ENCODE data around the gene MLLT6.

The MLLT6 gene

DNA sequence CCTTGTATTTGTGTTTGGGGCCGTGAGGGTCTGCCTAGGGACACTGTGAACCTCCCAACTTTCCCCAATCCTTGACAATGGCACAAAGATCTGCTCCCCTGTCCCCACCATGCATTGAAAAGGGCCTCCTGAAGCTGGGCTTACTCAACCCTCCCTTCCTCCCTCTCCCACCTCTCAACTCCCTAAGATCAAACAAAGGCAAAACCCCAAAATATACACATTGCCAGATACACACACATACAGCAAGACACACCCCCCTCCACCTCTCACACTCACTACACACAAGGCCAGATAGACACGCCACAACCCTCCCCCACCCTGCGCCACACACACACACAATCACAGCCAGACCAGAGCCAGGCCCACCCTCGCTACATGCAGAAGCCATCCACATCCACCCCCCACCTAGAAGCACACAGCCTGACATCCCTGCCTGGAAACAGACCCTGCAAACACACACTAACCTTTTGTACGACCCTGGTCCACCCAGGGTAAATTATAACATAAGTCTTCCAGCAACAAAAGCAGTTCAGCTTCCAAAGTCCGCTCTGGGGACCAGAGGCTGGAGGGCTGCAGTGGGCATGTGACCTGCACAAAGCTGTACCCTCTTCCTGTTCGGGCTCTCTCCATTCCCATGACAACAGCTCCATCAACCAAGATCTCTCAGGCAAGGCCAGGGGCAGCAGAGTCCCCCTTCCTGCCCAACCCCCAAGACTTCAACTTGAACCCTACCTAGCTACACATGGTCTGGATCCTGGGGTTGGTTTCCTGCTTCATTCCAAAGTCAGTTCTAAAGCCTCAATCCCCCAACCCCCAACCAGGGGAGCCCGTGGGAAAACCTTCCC, 41.2 kb downstream of the MLLT6 start:
- no peak for DNase-seq

DNA sequence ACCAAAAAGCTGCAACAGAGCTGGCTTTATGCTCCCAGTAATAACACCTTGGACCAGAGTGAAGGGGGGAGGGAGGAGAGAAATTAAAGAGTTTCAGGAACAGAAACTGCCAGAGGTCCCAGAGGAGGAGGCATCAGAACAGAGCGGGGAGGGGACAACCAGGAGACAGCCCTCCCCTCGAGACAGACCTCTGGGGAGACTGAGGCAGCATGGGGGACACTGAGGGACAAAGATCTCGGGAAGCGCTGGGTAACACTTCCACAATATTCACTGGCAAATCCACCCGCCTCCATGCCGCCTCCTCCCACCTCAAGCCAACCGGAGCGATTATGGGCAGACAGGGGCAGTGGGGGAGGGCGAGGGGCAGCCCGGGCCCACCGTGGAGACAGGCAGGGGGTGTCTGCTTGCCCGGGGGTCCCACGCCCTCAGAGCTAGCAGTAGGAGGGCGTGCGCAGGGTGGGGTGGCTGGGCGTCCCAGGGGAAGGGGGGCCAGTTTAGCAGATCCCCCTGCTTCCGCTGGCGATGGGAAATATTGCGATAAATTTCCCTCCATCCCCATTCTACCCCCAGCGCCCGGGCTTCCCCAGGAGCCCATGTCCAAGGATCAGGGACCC, 41.9 kb downstream of the MLLT6 start:
- no peak for DNase-seq

DNA sequence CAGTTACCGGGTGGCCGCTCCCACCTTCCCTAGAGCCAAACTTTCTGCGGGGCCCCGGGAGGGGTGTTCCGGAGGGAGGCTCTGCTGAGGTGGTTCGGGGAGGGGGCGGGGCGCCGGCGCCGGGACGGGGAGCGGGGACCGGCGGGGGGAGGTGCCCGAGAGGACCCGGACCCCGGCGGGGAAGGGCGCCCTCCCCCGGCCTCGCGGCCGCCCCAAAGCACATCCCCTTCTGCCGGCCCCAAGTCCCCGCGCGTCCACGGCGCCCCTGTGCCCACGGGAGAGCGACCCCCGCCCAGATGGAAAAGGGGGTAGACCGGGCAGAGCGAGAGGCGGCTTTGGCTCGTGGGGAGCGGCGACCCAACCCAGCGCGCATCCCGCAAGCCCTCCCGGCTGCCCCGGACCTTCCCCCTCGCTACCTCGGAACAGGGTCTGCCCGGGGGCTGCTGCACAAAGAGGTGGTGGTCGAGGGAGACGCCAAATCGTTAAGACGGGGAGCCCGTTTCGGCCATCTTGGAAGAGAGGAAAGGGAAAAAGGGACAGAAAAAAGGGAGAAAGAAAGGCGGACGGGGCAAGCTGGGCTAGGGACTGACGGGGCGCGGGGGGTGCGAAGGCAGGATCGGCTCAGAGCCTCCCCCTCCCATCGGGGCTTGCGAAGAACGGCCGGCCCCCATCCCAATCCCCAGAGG, 42.5 kb downstream of the MLLT6 start:
- no peak for DNase-seq

DNA sequence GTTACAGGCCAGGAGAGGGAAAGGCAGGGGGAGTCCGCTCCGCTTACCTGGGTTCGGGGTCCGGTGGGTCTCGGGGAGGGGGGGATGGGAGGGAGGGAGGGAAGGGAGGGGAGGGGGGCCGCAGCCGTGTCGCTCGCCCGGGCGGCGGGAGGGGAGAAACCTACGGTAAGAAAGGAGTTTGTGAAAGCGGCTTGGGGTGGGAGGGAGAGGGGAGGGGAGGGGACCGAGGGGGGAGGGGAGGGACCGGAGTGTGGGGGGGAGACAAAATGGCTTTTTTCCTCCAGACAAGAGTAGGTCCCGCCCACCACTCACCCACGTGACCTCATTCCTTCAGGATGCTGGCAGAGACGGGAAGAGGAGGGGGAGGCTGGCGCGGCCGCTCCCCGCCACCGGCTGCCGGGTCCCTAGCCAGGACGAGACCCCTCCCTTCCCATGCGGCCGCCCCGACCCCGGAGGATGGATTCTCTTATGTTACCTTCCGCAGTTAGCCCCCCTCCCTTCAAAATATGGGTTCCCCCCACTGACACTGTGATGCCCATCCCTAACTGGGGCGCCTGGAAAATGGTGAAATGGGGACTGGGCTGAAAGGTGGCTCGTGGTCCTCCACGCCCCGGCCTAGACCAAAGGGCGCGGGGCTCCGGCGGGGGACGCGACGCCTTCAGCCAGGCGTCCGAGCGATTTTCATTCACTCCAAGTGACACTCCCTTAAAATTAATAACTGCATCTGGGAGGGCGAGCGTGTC, 43.2 kb downstream of the MLLT6 start, which contains the start of gene PCGF2:
Gene PCGF2 (minus strand): TSS at position 188 of the 743 bp plus-strand sequence. CDS start 7,934 bp downstream, outside the sequence.
- DNase-seq: no peak

DNA sequence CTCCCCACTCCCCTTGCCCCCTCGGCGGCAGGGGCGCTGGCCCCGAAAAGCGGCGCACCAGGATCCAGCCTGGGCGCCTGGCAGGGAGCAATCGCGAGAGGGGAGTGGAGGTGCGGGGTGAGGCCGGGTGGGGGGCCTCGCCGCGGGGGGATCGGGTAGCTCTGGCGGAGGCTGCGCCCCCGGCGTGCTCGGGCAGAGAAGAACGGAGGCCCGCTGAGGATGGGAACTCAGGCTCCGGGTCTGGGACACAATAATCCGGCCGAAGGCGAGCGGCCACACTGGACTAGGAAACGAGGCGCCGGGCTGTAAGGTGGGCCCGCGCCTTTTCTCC, 43.8 kb downstream of the MLLT6 start:
- DNase-seq: no peak

DNA sequence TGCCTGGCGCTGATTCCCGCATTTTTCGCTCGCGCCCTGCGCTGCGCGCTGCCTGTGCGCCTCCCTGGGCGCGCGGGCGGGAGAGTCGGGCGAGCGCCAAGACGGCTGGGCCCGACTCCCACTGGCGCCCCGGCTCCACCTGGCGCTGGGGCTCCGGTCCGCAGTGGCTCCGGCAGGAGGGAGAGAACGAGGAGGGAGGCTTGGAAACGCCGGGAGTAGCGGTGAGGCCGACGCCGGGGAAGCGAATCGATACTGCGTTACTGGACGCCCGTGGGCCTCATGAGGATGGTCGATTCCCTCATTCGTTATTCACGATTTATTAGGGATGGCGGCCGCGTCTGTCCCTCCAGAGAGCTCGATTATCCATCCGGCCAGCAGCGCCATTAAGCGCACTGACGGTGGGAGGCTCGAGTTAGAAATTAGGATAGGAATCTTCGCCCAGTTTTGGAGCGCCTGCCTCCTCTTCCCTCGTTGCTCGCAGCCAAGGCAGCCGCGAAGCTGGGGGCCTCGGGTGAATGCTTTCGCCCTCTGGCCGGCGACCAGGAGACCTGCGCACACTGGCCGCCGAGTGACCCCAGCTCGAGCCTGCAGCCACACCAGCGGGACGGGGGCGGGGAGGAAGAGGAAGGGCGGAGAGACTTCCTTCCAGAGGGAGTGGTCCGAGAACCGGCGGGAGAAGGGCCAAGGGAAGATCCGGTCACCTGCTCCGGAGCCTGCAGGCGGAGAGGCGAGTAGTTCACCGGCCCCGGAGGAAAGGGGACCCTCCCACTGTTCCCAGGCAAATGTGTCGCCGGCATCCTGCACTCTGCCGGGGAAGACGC, 44.4 kb downstream of the MLLT6 start:
- DNase-seq: no peak

DNA sequence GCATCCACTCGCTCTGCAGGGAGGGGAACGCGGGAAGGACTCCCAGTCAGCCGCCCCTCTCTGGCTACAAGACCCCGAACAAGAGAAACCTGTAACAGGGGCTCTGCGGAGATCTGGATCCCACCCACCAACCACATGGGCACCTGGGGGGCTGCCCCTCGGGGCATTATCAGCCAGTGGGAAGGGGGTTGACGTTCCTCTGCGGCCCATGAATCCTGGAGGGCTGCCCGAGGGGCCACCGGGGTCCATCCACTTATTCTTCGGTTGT, 44.9 kb downstream of the MLLT6 start:
- no peak for DNase-seq

DNA sequence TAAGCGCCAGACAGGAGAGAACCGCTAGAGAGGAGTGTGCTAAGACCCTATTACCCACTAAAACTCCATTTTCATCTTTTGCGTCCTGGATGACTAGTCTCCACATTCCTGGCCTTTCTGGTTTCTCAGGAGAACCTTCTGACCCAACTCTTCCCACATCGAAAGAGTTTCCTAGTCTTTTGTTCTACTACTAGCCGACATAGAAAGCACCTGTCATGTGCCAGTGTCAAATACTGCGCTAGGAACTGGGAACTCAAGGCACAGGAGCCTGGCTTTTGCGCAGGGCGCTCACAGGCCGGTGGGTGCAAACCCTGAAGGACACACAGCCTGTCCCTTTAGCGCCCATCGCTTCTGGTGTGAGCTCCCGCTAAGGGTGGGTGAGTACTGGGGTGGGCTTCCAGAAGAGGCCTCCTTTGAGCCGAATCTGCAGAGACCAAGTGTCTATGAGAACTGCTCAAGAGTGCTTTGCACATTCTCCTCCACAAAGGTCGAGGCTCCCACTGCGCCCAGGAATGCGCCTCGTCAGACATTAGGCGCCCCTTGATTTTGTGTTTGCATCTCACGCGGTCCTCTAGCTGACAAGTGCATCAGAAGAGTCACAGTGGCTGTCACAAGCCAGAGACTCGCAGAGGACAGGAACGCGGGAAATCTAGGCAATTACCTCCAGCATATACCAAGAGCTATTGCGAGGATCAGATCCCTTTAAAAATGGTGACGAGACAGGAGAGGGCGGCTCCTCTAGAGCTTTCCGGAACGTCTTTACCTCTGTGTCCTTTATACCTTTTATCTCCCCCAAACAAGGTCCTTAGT, 45.4 kb downstream of the MLLT6 start:
- DNase-seq: no peak

DNA sequence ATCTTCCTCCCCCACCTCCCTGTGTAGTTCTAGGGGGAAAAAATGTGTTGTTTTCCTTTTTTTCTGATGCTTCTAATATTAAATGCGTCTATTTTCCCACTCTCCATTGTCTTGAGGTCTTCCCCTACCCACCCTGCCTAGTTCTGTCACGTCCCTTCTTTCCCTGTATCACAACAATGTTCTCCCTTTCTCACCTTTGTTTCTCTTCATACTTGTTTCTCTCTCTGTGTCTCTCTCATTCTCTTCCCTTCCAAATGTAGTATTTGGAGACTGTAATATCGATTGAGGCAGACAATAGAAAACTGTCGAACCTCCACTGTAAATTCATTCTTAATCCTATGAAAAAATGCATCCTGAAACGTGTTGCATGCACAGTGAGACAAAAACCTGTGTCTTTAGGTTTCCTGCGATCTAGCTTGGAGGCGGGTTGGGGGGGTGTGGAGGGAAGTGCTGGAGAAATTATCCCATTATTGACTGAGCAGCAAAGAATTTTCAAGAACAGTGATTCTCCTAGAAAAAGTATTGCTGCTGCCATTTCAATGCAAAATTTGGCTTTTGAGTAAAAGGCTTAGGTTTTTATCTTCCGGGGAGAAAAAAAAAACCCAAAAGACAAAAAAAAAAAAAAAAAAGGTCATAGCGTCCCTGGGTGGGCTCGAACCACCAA, 46.2 kb downstream of the MLLT6 start:
- no peak for DNase-seq

DNA sequence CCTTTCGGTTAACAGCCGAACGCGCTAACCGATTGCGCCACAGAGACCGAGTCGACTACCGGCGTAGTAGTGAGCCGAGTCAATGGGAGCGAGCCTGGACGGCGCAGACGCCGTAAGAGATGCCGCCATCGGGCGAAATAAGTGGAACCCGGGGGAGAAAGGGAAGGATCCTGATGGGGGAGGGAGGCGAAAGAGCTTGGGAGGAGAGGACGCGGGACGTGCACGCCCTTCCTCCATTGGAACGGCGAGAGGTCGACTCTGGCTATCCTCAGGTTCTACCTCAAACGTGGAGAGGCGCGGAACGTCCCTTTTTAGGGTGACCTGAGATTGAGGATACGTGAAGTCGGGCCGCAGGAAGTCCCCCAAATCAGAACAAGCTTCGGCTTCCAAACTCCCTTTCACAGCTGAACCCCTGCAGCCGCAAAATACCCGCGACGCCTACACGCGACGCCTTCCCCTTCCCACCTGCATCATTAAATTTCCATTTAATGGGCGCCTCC, 46.8 kb downstream of the MLLT6 start:
- peak; percentile 80 for DNase-seq

DNA sequence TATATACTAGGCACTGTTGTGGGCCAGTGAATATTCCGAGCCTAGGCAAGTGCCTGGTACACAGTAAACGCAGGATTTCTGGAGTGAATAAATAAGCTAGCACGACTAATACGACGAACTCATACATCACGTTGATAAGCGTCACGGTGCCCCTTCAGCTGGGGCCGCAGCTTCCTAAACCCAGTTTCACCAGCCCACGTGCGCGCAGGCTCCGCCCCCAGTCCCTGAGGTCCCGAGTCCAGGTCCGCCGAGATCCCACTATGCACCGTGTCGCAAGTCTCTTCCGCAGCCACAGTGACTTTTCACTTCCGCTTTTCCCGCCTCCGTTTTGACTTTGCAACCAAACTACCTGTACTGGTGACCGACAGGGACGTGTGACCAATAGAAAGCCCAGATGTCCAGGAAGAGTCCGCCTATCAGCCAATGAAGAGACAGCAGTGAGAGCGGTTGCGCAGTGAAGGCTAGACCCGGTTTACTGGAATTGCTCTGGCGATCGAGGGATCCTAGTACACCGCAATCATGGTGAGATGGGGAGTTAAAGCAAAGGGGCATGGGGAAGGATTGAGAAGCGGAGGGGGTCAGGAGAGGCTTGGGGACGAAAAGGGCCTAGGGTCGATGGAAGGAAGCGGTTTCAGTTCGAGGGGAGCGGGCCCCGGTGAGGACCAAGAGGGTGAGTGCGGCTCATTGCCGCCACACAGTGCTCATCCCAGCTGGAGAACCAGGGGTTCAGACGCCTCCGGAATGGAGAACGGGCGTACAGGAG, 47.4 kb downstream of the MLLT6 start, which contains the start of gene PSMB3:
Gene PSMB3 (plus strand): TSS at position 434 of the 763 bp plus-strand sequence. CDS start 86 bp downstream, at position 520.
- DNase-seq: peak; percentile 95

DNA sequence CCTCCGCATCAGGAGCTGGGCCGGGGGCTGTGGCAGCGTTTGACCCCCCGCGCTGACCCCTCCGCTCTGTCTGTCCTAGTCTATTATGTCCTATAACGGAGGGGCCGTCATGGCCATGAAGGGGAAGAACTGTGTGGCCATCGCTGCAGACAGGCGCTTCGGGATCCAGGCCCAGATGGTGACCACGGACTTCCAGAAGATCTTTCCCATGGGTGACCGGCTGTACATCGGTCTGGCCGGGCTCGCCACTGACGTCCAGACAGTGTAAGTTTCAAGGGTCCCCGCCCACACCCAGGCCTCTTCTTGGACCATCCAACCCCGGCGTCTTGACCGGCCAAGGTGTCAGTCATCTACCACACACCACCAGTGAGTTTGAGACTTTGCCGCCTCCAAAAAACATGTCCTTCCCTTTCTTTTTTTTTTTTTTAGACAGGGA, 48.0 kb downstream of the MLLT6 start:
- DNase-seq: no peak

DNA sequence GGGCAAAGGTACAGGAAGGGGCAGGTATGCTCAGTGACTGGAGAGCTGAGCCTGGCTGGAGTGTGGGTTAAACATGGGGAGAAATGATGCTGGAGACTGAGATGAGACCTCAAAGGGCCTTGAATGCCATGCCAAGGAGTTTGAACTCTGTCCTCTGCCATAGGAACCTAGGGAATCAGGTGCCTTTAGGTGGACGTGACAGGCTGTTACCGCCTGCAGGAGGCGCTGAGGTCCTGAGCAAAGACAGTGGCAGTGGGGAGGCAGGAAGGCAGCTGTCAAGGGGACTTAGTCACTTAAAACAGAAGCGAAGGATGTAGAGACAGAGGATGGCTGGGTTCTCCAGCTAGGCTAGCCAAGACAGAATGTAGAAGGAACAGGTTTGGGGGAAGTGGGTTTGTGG, 56.5 kb downstream of the MLLT6 start:
- DNase-seq: no peak

DNA sequence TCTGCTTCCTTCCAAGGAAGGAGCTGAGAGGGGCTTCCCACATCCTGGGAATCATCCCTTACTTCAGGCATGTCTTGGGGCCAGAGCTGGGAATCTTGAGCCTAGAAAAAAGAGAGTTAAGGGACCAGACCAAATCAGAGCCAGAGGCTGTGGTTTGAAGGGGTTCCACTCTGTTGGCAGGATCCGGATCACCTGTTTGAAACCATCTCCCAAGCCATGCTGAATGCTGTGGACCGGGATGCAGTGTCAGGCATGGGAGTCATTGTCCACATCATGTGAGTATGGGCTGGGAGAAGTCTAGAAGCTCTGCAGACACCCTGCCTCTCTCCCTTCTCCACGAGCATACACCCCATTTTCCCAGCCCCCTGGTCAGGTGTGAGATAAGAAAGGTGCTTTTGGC, 57.2 kb downstream of the MLLT6 start:
- no peak for DNase-seq

DNA sequence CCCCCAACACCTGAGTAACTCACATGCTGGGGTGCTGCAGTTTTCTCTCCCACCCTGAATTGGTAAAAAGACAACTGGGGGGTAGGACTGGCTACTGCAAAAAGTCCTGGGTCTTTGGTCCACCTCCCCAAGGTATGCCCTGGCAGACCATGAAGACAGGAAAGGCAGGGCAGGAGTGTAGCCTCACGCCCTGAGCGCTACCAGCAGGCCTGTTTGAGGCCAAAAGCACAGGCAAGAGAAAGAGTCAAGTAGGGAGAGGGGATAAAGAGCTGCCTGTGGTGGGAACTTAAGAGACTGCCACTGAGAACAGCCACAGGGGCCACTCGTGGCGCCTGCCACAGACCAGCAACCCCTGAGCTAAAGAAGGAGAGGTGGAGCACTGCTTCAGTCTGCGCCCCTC, 61.3 kb downstream of the MLLT6 start:
- DNase-seq: no peak

DNA sequence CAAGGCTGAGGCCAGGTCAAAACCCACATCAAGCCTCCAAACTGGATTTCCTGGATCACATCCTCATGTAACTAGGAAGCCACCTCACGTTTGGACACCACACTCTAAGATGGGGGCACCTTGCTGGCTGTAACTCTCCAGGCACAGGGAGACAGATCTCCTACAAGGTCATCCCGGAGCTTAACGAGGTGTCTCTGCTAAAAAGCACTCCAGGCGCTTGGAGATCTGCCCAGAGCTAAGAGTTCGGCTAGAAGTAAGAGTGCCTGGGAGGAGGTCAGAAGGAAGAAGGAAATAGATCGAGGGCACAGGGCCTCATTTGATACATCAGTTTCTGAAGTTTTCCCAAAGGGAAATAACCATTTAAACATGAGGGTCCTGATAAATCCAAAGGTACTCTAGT, 63.3 kb downstream of the MLLT6 start:
- no peak for DNase-seq

DNA sequence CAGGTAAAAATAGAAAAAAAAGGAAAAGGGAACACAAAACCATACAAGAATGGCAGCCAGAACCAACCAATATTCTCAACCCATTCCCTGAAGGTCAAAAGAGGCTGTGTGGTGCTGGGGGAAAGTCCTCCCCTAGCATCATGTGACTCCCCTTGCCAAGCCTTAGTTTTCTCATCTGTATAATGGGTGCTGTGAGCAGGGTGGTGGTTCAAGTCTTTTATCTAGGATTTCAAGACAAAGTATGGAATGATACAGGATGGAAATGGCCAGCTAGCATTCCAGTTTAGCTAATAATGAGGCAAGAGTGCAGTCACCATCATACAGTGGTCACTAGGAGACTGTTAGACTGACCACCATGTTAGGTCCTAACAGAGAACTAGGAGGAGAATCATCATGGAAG, 68.2 kb downstream of the MLLT6 start:
- no peak for DNase-seq

DNA sequence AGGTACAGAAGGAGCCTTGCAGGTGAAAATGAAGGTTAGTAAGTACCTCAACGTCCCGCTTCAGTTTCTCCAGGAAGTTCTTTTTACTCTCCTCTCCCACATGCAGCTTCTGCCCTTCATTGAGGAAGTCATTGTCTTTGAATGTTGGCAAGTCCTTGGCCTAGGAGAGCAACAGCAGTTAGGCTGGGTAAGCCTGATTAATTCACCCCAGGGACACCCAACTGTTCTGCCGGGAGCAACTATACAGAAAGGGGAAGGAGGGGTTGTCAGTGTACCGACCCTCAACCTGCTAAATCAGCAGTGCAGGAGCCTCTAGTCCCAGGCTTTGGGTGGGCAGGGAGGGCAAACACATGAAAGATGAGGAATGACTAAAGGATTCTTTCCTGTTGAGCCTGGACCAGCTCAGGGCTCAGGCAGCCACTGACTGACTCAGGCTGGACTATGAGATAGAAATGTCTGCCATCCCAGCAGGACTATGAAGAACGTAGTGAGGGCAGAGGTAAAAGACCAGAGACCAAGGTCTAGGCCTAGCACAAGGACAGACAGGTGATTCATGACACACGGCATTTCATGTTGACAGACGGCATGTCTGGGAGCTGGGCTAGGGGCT, 72.7 kb downstream of the MLLT6 start:
- DNase-seq: no peak

Measured in activated CD8-positive, alpha-beta memory T cell treated with anti-CD3 and anti-CD28 coated beads, Interleukin-2, amount 50 U/mL, for 4 hours (primary cell).